HFF-Myc (cell line): ENCODE data around the gene TMEM119.
A peak's percentile ranks its signal among the peaks of the same experiment; 100 is the strongest.

Experiments
- DNase-seq: peaks from one replicate; pipeline ENCODE4 v3.0.0-alpha.2; 2011; ENCODE audit warnings: low read depth; ENCODE audit errors: extremely low read depth
- H3K4me3 ChIP-seq: replicated peaks from 2 replicates; pipeline ENCODE4 v1.5.1; 2011; ENCODE audit warnings: low read depth, mild to moderate bottlenecking, control low read depth, low read length
- TF ChIP-seq, protein P1 (sequence below): IDR thresholded peaks from 2 replicates; pipeline ENCODE4 v1.5.1; 2012; ENCODE audit warnings: mild to moderate bottlenecking, low read depth, low read length, control low read depth; ENCODE audit errors: missing control alignments

The TMEM119 gene

GRCh38 chr12:108610856-108611605 is 13.1 kb upstream of the TMEM119 start:
- DNase-seq = no peak
- no peak overlapping the region for H3K4me3 ChIP-seq
- TF ChIP-seq, protein P1, sequence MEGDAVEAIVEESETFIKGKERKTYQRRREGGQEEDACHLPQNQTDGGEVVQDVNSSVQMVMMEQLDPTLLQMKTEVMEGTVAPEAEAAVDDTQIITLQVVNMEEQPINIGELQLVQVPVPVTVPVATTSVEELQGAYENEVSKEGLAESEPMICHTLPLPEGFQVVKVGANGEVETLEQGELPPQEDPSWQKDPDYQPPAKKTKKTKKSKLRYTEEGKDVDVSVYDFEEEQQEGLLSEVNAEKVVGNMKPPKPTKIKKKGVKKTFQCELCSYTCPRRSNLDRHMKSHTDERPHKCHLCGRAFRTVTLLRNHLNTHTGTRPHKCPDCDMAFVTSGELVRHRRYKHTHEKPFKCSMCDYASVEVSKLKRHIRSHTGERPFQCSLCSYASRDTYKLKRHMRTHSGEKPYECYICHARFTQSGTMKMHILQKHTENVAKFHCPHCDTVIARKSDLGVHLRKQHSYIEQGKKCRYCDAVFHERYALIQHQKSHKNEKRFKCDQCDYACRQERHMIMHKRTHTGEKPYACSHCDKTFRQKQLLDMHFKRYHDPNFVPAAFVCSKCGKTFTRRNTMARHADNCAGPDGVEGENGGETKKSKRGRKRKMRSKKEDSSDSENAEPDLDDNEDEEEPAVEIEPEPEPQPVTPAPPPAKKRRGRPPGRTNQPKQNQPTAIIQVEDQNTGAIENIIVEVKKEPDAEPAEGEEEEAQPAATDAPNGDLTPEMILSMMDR = no peak

- TF ChIP-seq, protein P1 = no peak
- H3K4me3 ChIP-seq = no peak overlapping the region
- no peak for DNase-seq
Measured at GRCh38 chr12:108610336-108610815, 12.5 kb upstream of the TMEM119 start.

GRCh38 chr12:108609537-108610335 is 11.9 kb upstream of the TMEM119 start:
- TF ChIP-seq, protein P1 = no peak
- peak; percentile 95 for DNase-seq
- no peak overlapping the region for H3K4me3 ChIP-seq

DNA sequence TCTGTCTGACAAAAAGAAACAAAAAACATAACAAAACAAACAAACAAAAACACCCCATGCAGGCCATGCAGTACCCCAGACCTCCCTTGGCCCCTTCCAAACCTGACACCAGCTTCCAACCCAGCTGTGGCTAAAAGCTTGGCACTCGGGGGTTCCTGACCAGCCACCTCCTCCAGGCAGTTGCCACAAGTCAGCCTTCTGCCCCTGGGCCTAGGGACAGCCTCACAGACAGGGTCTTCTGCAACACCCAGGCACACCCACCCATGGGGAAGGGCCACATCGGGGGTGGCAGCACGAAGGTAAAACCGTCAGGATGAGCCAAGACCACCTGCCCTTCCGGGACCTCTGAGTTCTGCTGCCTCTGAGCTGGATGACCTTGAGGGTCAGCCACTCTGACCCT is 10.7 kb upstream of the TMEM119 start:
- TF ChIP-seq, protein P1 = no peak
- no peak overlapping the region for H3K4me3 ChIP-seq
- DNase-seq = no peak

DNA sequence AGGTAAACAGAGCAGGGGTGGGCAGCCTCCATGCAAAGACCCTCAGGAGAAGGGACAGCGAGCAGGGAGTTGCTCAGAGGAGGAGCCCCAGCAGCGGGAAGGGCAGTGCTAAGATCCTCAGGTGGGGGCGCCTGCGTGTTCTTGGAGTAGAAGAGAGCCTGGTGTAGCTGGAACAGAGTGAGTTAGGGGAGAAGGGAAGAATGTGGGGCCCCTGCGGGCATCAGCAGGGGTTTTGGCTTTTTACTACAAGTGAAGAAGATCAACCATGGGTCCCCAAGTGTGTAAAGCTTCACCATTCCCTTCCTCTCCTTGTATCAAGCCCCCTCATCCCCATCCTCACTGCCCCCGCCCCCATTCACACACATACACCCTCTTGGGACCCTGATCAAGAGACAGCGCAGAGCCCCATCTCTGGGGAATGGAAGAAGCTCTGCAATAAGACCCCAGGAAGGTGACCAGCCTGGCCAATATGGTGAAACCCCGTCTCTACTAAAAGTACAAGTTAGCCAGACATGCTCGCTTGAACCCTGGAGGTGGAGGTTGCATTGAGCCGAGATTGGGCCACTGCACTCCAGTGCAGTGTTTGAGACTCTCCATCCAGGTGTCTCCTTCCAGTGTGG is 10.2 kb upstream of the TMEM119 start:
- TF ChIP-seq, protein P1 = no peak
- no peak for DNase-seq
- H3K4me3 ChIP-seq = no peak overlapping the region

GRCh38 chr12:108606492-108606891 is 8.6 kb upstream of the TMEM119 start:
- no peak for DNase-seq
- TF ChIP-seq, protein P1 = no peak
- no peak overlapping the region for H3K4me3 ChIP-seq
